Astrocyte (in vitro differentiated cells and primary cell): ENCODE data around the gene LVRN. TPM values are rescaled to one million over a fixed set of nuclear protein-coding genes. Genes with fewer than 3 reads are reported as not detected.

Experiments
- DNase-seq: peaks from one replicate; pipeline ENCODE4 v3.0.0-alpha.2; 2010; ENCODE audit warnings: low read depth
- FAIRE-seq: peaks from 2 replicates; lab custom pipeline; 2011; peaks lifted over from hg19 to GRCh38; lab: Jason Lieb, UNC
- H2AFZ ChIP-seq: 2 replicates; pipeline ENCODE4 v1.6.0; 2012; ENCODE audit warnings: low read depth, low read length, inconsistent platforms
- H3K27ac ChIP-seq: 2 replicates; pipeline ENCODE4 v1.5.1; 2011; ENCODE audit warnings: low read depth, low read length, inconsistent platforms
- H3K27me3 ChIP-seq: 2 replicates; pipeline ENCODE4 v1.6.0; 2011; ENCODE audit warnings: low read length, inconsistent platforms; ENCODE audit not compliant: insufficient read depth
- H3K36me3 ChIP-seq: 2 replicates; pipeline ENCODE4 v1.5.1; 2011; ENCODE audit warnings: low read length, inconsistent platforms; ENCODE audit not compliant: insufficient read depth
- H3K4me1 ChIP-seq: 2 replicates; pipeline ENCODE4 v1.5.1; 2011; ENCODE audit warnings: low read length, inconsistent platforms; ENCODE audit not compliant: insufficient read depth
- H3K4me2 ChIP-seq: 2 replicates; pipeline ENCODE4 v1.6.0; 2012; ENCODE audit warnings: low read length, inconsistent platforms
- H3K4me3 ChIP-seq: 2 replicates; pipeline ENCODE4 v1.5.1; 2011; ENCODE audit warnings: low read depth, mild to moderate bottlenecking, low read length, inconsistent platforms; ENCODE audit not compliant: insufficient read depth
- H3K79me2 ChIP-seq: 2 replicates; pipeline ENCODE4 v1.6.0; 2012; ENCODE audit warnings: mild to moderate bottlenecking, low read length, inconsistent platforms; ENCODE audit not compliant: insufficient read depth
- H3K9ac ChIP-seq: 2 replicates; pipeline ENCODE4 v1.6.0; 2012; ENCODE audit warnings: mild to moderate bottlenecking, low read length, inconsistent platforms
- H3K9me3 ChIP-seq: 2 replicates; pipeline ENCODE4 v1.5.1; 2012; ENCODE audit warnings: low read depth, mild to moderate bottlenecking, low read length, inconsistent platforms; ENCODE audit not compliant: insufficient read depth
- H4K20me1 ChIP-seq: 2 replicates; pipeline ENCODE4 v1.6.0; 2012; ENCODE audit warnings: low read length, inconsistent platforms; ENCODE audit not compliant: insufficient read depth
- H3K27ac Mint-ChIP-seq: one replicate; pipeline ENCODE4 v1.8.0; 2021; ENCODE audit warnings: mild to moderate bottlenecking, mixed read lengths; ENCODE audit not compliant: unreplicated experiment
- H3K27me3 Mint-ChIP-seq: one replicate; pipeline ENCODE4 v1.8.0; 2021; ENCODE audit warnings: low read depth, mixed read lengths; ENCODE audit not compliant: unreplicated experiment
- H3K36me3 Mint-ChIP-seq: one replicate; pipeline ENCODE4 v1.8.0; 2021; ENCODE audit warnings: low read depth, mixed read lengths; ENCODE audit not compliant: unreplicated experiment
- H3K4me1 Mint-ChIP-seq: one replicate; pipeline ENCODE4 v1.8.0; 2021; ENCODE audit warnings: low read depth, mixed read lengths; ENCODE audit not compliant: unreplicated experiment
- H3K4me3 Mint-ChIP-seq: one replicate; pipeline ENCODE4 v1.8.0; 2021; ENCODE audit warnings: mild to moderate bottlenecking, moderate library complexity, mixed read lengths; ENCODE audit not compliant: unreplicated experiment
- H3K9me3 Mint-ChIP-seq: one replicate; pipeline ENCODE4 v1.8.0; 2021; ENCODE audit warnings: mild to moderate bottlenecking, mixed read lengths; ENCODE audit not compliant: unreplicated experiment
- CTCF ChIP-seq: IDR thresholded peaks from 2 replicates; pipeline ENCODE4 v1.5.1; 2011; ENCODE audit warnings: low read depth, mild to moderate bottlenecking, inconsistent platforms, low read length, moderate library complexity; ENCODE audit not compliant: insufficient read depth
- EZH2 ChIP-seq: IDR thresholded peaks from 2 replicates; pipeline ENCODE4 v1.6.1; 2012; ENCODE audit warnings: mild to moderate bottlenecking, low read length, inconsistent platforms; ENCODE audit not compliant: insufficient read depth
- total RNA-seq: library from RNA; stranded (reverse); gene quantifications from 2 replicates; pipeline ENCODE4 v1.2.1, GENCODE V29; 2021

Gene LVRN
- total RNA-seq, 1 donor from 2014 or later: 0.64 TPM

GRCh38 chr5:115946655-115947054 lies 15.6 kb upstream of the LVRN start:
- no peak overlapping the region for H3K27ac Mint-ChIP-seq
- Histone ChIP-seq H3K4me2 (no peak overlapping the region), H3K4me3 (no peak overlapping the region), H3K36me3 (no peaks in the 10 kb centered on the region), H3K27ac (no peak overlapping the region), H4K20me1 (no peaks in the 10 kb centered on the region), H3K9me3 (no peaks in the 10 kb centered on the region), H3K9ac (no peak overlapping the region), H3K79me2 (no peaks in the 10 kb centered on the region), H2AFZ (no peak overlapping the region), H3K27me3 (no peaks in the 10 kb centered on the region), H3K4me1 (no peaks in the 10 kb centered on the region)
- peaks cover 4% of the 10 kb centered on the region for H3K4me1 Mint-ChIP-seq
- no peak overlapping the region for H3K4me3 Mint-ChIP-seq
- no peak for FAIRE-seq
- H3K9me3 Mint-ChIP-seq: peaks cover 8% of the 10 kb centered on the region
- DNase-seq: no peak
- TF ChIP-seq CTCF (no peak), EZH2 (no peak)
- no peaks in the 10 kb centered on the region for H3K27me3 Mint-ChIP-seq
- H3K36me3 Mint-ChIP-seq: no peaks in the 10 kb centered on the region

GRCh38 chr5:115947260-115947659 lies 15.0 kb upstream of the LVRN start:
- no peaks in the 10 kb centered on the region for H3K9me3 ChIP-seq
- no peaks in the 10 kb centered on the region for H3K79me2 ChIP-seq
- Mint-ChIP-seq H3K9me3 (peaks cover 6% of the 10 kb centered on the region), H3K4me3 (no peak overlapping the region), H3K27ac (no peak overlapping the region), H3K36me3 (no peaks in the 10 kb centered on the region), H3K4me1 (peaks cover 4% of the 10 kb centered on the region), H3K27me3 (no peaks in the 10 kb centered on the region)
- H3K4me1 ChIP-seq: no peaks in the 10 kb centered on the region
- peak; percentile 12 for DNase-seq
- no peaks in the 10 kb centered on the region for H3K36me3 ChIP-seq
- H3K27me3 ChIP-seq: no peaks in the 10 kb centered on the region
- H3K4me2 ChIP-seq: no peak overlapping the region
- no peak for FAIRE-seq
- H4K20me1 ChIP-seq: no peaks in the 10 kb centered on the region
- no peak overlapping the region for H3K9ac ChIP-seq
- no peak overlapping the region for H3K4me3 ChIP-seq
- TF ChIP-seq EZH2: no peak
- no peak for TF ChIP-seq CTCF
- no peak overlapping the region for H3K27ac ChIP-seq
- H2AFZ ChIP-seq: no peak overlapping the region

- H3K4me2 ChIP-seq: no peak overlapping the region
- H3K4me3 ChIP-seq: no peak overlapping the region
- no peaks in the 10 kb centered on the region for H4K20me1 ChIP-seq
- TF ChIP-seq EZH2 (no peak), CTCF (no peak)
- Mint-ChIP-seq H3K4me1 (peaks cover 4% of the 10 kb centered on the region), H3K36me3 (no peaks in the 10 kb centered on the region), H3K9me3 (no peaks in the 10 kb centered on the region), H3K27ac (no peak overlapping the region), H3K27me3 (no peaks in the 10 kb centered on the region), H3K4me3 (no peak overlapping the region)
- no peaks in the 10 kb centered on the region for H3K36me3 ChIP-seq
- no peak overlapping the region for H3K27ac ChIP-seq
- DNase-seq (no peak), FAIRE-seq (no peak)
- H2AFZ ChIP-seq: no peak overlapping the region
- no peak overlapping the region for H3K9ac ChIP-seq
- no peaks in the 10 kb centered on the region for H3K4me1 ChIP-seq
- H3K9me3 ChIP-seq: no peaks in the 10 kb centered on the region
- H3K79me2 ChIP-seq: no peaks in the 10 kb centered on the region
- H3K27me3 ChIP-seq: no peaks in the 10 kb centered on the region
Observed at GRCh38 chr5:115948091-115948534, 14.2 kb upstream of the LVRN start.
